A673 (cell line): ENCODE results near the gene HCFC2.

ENCODE experiments used
- CTCF ChIP-seq: fragments of 300-800, 200-600 bp; sonication (generic); conservative IDR thresholded peaks from 2 replicates; pipeline ENCODE4 v1.5.1; 2017; ENCODE audit warnings: low read depth, mild to moderate bottlenecking, antibody characterized with exemption, low read length, moderate library complexity, mixed read lengths
- EZH2 ChIP-seq: fragments of 200-600 bp; sonication (generic); IDR thresholded peaks from 2 replicates; pipeline ENCODE4 v1.6.1; 2017; ENCODE audit warnings: borderline replicate concordance, low read depth, mild to moderate bottlenecking, mixed read lengths, antibody characterized with exemption, low read length; ENCODE audit not compliant: poor library complexity, severe bottlenecking

GRCh38 chr12:104026841-104027599 is 37.3 kb upstream of the HCFC2 start:
- TF ChIP-seq CTCF (no peak), EZH2 (no peak)
